GM19025 (cell line): ENCODE data around the gene BBIP1.
"Not testable (repeated sequence)": the region's sequence is repeated elsewhere in the genome, so short reads cannot be mapped to it uniquely, and the experiment has no call there.

ENCODE experiments used
- ATAC-seq: cut with Tn5 transposase; IDR thresholded peaks from one replicate; pipeline ENCODE4 v1.9.1; 2021; ENCODE audit warnings: mild to moderate bottlenecking, low read depth, moderate library complexity; ENCODE audit not compliant: unreplicated experiment

The BBIP1 gene

GRCh38 chr10:110923856-110924493 lies 5.0 kb upstream of the BBIP1 start:
- ATAC-seq, result no peak

GRCh38 chr10:110919971-110920881 lies 1.2 kb upstream of the BBIP1 start:
- peak; percentile 18 for ATAC-seq

GRCh38 chr10:110919349-110919931 lies 460 bp upstream of the BBIP1 start, which contains the start of gene SHOC2:
TSS of gene SHOC2 (plus strand) at chr10:110919604. CDS start at chr10:110964359, 44,755 bp downstream.
- ATAC-seq, result peak; percentile 5

- no peak for ATAC-seq
Measured at GRCh38 chr10:110918269-110918642, 724 bp downstream of the BBIP1 start.

GRCh38 chr10:110916554-110917346 lies 2.2 kb downstream of the BBIP1 start:
- ATAC-seq, result no peak

- not testable (repeated sequence) for ATAC-seq
Measured at GRCh38 chr10:110915600-110915999, 3.4 kb downstream of the BBIP1 start.

GRCh38 chr10:110915035-110915434 lies 3.9 kb downstream of the BBIP1 start:
- no peak for ATAC-seq

- ATAC-seq, result no peak
Measured at GRCh38 chr10:110914431-110914830, 4.5 kb downstream of the BBIP1 start.

GRCh38 chr10:110912374-110912773 lies 6.6 kb downstream of the BBIP1 start:
- no peak for ATAC-seq

- no peak for ATAC-seq
Measured at GRCh38 chr10:110910138-110910537, 8.8 kb downstream of the BBIP1 start.

GRCh38 chr10:110903280-110904278 lies 15.4 kb downstream of the BBIP1 start:
- no peak for ATAC-seq

GRCh38 chr10:110901954-110902819 lies 16.8 kb downstream of the BBIP1 start:
- no peak for ATAC-seq

GRCh38 chr10:110900983-110901382 lies 18.0 kb downstream of the BBIP1 start:
- ATAC-seq, result no peak

GRCh38 chr10:110898391-110898790 lies 20.6 kb downstream of the BBIP1 start:
- no peak for ATAC-seq

- ATAC-seq, result no peak
Measured at GRCh38 chr10:110897184-110897583, 21.8 kb downstream of the BBIP1 start.

GRCh38 chr10:110893559-110894179 lies 25.3 kb downstream of the BBIP1 start:
- ATAC-seq, result no peak

GRCh38 chr10:110892602-110893288 lies 26.2 kb downstream of the BBIP1 start:
- ATAC-seq, result no peak
